ENCODE measurements around the gene RPS23. TPM values are rescaled to one million over a fixed set of nuclear protein-coding genes. Genes with fewer than 3 reads are reported as not detected.
"Not testable (repeated sequence)": the region's sequence is repeated elsewhere in the genome, so short reads cannot be mapped to it uniquely, and the experiment has no call there.

Gene RPS23
- polyA plus RNA-seq, 3 donors: 2,276 to 2,917 (median 2,621) TPM

DNA sequence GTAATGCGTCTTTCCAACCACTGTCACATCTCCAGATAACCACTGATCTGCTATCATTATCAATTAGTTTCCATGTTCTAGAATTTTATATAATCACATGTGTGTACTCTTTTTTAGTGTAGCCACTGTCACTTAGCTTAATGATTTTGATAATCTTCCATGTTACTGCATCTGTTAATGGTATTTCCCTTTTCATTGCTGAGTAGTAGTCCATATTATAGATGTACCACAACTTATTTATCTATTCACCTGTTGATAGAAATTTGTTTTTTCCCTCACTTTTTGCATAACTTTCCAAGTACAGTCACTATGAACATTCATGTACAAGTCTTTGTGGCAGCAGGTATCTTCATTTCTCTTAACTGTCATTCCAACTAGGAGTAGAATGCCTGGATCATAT is 30.3 kb upstream of the RPS23 start:
- no peak for DNase-seq

DNA sequence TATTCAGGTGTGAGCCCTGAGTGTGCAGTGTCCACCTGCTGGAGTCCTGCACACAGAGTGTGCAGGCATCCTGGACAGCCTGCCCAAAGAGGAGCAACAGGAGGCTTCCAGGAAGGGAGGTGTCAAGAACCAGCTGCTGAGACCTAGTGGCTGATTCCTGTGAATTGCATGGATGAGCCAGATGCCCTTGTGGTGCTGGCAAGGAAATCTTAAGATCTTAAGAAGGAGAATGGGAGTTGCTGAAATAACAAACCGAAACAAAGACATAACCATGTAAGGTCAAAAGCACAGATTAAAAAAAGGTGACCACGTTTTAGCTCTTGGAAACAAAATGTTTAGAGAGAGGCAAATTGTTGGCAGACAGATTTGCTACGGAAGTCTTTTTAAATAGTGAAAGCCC is 29.3 kb upstream of the RPS23 start:
- DNase-seq: no peak

DNA sequence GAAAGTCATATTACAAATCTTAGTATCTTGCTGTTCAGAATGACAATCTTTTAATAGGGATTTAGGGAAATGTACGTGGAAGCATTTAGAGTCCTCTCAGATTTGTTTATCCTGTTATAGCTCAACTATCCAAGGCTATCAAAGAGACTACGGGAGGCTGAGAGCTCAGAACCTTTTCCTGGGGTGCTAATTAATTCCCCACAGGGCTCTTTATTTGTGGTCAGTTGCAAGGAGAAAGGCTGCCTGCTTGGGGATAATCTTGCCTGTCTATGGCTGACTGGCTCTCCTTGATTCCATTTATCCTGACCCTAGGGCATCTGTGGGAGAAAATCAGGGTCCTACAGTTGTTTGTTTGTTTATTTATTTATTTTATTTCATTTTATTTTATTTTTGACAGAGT is 28.0 kb upstream of the RPS23 start:
- DNase-seq: no peak

DNA sequence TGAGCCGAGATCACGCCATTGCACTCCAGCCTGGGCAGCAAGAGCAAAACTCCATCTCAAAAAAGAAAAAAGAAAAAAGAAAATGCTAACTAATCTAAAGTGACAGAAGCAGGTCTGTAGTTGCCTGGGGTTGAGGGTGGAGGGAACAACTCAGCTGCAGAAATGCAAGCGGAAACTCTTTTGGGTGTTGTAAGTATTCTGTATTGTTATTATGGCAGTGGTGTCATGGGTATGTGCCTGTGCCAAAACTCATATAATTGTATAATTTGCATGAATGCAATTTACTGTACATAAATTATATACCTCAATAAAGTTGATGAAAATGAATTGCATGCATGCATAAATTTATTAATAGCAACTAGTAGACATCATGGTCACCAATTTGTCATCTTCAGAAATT is 23.0 kb upstream of the RPS23 start:
- no peak for DNase-seq

DNA sequence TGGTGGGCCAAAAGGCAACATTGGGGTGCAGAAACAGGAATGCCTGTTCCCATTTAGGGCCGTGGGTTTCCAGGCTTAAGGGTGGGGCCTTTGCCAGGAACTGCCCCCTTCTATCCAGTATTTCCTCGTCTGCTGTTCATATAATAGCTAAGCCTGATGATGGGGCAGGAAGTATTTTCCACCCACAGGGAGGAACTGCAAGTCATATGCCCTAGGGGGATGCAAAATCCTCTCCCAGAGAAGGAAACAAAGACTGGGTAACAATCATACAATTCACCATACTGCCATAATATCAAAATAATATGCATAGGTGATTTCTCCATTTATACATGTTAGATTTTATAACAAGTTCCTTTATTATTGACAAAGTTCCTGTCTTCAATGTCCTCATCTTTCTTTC is 20.5 kb upstream of the RPS23 start:
- no peak for DNase-seq

DNA sequence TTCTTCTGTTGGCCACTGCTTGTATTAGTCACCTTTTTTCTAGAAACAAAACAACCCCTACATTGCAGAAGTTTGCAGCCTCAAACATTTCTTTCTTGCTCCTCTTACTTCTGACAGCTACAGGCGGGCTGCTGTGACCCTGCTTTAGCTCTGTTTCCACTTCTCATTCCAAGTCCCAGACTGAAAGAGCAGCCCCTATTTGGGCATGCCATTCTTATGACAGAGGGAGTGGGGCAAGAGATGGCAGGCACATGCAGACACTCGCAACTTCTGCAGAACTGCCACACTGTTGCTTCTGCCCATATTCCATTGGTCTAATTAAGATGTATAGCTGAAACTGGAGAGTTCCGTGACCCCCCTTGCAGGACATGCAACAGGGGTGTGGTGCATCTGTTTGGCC is 19.6 kb upstream of the RPS23 start:
- DNase-seq: no peak

DNA sequence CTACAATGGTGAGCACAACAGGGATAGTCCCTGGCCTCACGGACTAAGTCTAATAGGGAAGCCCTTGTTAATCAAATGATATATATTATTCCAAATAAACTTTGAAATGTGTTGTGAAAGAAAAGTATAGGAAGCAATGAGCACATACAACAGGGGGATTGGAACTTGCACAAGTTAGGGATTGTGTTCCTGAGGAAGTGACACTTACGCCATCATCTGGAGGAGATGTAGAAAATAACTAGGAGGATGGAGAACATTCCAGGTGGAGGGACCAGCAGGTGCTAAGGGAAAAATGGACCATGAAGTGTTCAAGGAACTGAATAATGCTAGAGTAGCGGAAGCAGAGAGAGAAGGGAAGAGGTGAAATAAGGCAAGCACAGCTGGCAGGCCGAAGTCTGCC is 18.8 kb upstream of the RPS23 start:
- no peak for DNase-seq

DNA sequence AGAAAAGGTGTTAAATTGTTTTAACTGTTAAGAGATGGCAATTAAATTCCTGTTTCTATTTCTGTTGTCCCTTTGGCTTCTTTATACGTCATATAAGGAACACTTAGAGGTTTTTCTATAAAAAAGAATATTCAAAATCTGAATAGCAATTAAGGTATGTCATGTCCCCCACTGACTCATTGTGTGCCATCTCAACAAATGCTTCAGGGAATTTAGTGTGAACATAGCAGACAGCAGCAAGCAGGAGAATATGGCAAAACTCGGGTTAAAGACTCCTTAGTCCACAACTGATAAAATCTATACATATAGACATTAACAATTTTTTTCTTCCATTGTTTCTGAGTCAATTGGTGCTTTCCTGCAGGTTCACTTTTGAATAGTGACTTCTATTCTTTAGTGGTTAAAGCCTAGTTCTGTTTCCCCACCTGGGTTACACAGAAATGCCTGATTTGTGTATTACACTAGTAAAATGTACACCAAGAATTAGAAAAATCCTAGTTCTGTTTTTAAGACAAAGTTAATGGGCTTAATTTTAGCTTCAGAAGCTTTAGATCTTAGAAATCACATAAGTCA is 17.9 kb upstream of the RPS23 start:
- DNase-seq: no peak

DNA sequence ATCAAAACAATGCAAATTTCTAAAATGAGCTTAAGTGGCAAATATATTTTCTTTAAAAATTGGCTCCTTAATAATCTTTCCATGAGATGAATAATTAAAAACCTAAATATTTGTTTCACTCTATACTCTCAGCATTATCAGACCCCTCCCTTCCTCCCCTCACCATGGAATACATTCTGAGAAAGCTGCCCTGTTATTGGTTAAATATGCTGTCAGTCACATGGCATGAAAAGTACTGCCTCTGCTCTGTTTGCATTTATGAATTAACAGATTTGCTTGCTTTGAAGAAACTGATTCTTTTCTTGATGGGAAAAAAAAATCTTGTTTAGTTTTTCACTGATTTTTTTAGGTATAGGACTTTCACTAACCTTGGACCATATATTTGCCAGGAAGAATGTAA is 17.0 kb upstream of the RPS23 start:
- DNase-seq: no peak

DNA sequence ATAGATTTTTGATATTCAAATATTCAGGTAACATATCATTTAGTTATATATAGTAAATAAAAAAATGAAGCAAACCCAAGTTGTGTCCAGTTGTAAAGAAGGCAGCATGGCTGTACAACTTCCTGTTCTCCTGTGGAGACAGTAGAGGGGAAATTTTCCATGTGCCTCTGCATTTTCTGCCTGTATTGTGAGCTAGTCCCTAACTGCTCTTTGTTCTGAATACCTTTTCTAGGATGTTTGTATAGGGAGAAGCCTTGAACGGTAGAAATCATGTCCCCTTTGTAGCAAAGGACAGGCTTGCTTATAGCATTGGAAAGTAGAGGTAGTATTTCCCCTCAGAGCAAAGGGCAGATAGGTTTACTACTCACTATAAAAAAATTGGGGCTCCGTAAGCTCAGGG is 13.3 kb upstream of the RPS23 start:
- no peak for DNase-seq

DNA sequence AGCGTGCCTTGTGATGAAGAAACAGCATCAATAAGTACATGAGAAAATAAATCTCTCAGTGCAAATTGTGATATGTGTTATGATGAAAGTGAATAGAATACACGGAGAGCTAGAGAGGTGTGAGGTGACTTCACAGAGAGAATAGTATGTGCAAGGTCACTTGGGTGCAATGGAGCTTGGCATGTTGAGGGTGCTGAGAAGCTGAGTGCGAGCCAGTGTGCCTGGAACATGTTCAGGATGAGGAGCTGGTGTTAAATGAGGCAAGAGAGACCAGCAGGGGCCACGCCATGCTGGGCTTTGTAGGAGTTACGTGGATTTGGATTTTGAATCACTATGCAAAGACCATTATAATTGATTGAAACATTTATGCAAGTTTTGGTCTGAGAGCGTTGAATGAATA is 12.8 kb upstream of the RPS23 start:
- DNase-seq: no peak

DNA sequence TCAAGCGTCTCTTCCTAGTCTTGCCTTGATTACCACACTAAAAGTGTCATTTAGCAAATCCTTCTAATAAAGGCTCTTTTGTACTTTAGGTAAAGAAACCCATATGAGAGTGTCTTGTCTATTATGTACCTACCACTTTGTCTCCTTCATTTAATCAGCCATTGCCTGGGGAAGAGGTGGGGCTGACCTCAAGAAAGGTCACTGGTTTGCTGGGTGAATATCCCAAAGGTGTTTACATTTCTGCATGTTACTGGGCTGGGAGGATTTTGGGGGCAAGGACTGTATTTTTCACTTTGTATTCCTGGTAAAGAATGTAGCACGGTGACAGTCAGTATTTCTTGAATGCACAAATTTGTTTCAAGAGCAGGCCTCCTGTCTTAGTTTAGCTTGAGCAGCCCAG is 11.9 kb upstream of the RPS23 start:
- DNase-seq: no peak

DNA sequence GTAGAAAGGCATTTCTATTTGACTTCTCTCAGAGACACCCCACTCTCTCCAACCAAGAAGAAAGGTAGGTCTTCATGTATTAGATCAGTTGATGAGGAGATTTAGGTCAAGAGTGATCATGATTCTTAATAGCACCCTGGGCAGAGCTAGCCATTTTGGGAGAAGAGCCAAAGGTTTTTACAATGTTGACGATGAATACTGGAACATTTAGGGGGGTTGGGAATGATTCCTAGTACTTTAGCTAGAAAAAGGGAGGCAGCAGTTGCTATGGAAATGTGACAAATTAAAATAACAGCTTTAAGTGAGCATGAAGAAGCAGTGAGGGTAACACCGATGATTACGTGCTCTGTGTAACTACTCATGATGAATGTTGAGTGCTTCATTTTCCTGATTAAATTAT is 9.5 kb upstream of the RPS23 start:
- no peak for DNase-seq

DNA sequence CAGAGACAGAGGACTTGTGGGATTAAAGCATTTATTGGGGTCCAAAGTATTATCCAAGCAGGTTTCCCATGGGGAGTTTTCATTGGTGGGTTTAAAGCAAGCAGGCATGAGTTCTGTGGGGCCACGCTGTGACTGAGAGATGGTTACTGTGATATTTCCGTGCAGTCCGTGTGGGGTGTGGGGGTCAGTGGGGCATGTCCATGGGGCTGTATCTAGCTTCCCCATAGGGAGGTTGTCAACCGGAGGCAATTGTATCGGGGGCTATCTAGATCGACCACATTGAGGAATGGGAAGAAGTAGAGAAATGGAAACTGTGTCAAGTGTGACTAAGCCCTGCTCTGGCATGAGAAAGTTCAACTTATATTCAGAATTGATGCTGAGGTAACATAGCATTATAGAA is 7.1 kb upstream of the RPS23 start:
- no peak for DNase-seq

DNA sequence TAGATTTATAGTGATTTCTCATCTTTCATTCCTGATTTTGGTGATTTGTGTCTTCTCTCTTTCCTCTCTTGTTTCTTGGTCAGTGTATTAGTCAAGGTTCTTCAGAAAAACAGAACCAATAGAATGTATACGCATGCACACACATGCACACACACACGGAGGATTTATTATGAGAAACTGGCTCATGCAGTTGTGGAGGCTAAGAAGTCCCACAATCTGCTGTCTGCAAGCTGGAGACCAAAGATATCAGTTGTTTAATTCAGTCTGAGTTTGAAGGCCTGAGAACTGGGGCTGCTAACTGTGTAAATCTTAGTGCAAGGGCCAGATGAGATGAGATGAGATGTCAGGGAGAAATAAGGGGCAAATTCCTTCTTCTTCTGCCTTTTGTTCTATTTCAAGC is 5.7 kb upstream of the RPS23 start:
- no peak for DNase-seq

DNA sequence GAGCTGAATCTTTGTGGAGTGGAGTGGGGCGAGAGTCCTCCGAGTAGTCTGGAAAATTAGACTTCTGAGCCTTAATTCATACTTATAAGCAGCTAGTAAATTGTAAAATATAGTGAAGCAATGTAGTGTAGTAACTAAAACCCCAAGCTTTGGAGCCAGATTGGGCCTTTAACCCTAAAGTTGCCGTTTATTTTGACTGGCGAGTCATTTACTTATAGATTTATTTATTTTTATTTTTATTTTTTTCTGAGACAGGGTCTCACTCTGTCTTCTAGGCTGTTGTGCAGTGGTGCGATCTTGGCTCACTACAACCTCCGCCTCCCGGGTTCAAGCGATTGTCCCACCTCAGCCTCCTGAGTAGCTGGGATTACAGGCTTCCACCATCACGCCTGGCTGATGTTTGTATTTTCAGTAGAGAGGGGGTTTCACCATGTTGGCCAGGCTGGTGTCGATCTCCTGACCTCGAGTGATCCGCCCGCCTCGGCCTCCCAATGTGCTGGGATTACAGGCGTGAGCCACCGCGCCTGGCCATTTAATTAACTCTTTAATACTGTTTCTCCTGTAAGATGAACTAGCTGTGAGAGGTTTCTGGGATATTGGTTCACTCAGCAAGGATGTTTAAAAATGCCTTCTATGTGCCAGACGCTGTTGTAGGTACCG is 687 bp upstream of the RPS23 start:
- no peak for DNase-seq

DNA sequence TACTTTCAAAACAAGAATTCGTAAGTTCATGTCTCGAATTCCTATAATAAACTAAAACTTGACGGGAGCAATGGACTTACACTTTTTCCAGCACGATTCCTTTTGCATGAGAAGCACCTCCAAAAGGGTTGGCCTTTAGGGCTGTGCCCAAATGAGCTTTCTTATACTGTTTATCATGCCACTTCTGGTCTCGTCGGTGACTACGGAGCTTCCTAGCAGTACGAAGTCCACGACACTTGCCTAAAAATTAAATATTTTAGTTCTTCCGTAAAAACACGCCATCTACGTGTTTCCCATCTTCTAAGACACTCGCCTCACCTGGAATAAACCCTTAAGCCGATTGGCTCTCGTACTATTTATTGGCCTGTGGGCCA is 554 bp downstream of the RPS23 start:
- DNase-seq: no peak

DNA sequence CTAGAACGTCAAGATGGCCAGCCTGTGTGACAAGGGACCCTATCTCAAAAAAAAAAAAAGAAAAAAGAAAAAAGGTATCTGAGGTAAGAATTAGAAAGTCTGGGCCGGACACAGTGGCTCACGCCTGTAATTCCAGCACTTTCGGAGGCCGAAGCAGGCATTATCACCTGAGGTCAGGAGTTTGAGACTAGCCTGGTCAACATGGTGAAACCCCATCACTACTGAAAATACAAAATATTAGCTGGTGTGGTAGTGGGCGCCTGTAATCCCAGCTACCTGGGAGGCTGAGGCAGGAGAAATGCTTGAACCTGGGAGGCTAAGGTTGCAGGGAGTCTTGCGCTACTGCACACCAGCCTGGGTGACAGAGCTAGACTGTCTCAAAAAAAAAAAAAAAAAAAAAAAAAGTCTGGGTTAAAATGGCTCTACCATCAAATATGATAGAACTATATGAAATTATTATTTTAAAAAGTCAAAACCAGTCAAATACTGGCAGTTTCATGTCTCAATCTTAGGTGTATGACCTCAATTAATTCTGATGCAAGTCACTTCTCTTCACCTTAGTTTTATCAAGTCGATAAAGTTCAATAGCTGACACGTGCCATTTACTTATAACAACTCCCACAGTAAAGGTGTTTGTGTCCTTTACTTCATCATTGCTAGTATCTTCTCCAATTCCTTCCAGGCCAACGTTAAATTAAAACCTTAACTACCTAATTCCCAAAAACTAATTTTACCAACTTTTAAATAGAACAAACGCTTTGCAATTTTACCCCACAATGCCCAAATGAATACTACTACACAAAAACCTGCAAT is 1.1 kb downstream of the RPS23 start:
- DNase-seq: no peak

DNA sequence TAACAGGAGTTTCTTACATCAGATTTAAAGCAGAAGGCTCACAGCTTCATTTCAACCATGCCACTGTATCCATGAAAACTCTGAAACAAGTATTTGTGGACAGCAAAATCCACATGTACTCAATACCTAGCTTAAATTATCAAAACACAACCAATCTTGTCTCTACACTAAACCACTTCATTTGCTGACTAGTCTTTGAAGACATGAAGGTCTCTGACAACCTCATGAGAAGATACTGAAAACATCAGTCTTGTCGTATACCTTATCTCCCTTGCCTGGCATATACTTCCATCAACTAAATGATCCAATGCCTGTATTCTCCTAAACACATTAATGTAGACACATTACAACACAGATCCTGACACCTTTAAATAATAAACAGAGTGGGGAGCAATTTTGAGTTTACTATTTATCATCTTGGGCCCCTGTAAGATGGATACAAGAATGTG is 2.9 kb downstream of the RPS23 start:
- DNase-seq: no peak

DNA sequence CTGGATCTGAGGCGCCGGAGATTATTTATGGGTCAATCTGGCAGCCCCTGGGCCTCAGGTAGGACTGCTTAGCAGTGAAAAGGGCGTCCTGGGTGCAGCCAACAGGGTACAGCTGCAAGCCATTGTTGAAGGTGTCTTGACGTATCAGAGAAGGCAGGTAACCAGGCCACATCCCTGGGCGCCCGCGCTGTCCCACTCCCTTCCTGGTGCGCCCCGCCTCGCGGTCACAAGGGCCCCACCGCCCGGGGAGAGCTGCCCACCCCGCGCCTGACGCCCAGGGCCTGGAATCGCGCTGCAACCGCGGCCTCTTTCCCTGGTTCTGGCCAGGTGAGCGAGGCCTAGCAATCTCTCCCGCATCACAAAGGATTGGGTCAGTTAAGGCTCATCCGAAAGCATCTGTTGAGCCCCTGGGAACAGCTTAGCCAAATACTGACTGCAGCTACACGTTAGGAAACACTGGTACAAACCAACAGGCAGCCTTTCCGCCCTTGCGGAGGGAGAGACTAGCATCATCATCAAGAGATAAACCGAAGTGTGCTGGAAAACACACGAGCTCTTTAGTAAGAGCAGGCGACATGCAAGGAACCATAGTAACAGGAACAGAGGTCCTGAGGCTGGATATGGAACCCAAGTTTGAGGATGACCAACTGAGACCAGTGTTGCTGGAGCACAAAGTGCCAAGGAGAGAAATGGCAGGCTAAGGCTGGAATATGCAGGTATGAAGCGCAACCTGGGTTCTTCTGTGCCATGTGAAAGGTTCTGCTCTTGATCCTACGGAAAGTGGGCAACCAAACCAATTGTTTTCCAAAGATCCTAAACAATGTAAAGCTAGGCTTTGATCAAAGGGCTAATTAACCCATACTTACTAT is 3.6 kb downstream of the RPS23 start:
- no peak for DNase-seq

DNA sequence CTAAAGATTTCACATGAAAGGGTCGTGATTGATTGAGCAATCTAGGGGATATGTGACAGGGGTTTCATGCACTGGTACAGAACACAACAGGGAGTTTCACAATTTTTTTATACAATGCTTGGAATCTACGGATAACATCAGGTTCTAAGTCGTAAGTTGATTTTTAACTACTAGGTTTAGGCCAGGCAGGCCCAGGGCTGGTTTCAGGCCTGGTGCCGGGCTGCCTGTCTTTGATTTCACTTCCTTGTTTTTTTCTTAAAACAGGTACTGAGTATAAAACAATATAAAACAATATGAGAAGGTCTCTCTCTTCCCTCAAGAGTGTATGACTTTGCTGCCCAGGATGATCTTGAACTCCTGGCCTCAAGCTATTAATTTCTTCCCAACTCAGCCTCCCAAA is 4.7 kb downstream of the RPS23 start:
- not testable (repeated sequence) for DNase-seq

DNA sequence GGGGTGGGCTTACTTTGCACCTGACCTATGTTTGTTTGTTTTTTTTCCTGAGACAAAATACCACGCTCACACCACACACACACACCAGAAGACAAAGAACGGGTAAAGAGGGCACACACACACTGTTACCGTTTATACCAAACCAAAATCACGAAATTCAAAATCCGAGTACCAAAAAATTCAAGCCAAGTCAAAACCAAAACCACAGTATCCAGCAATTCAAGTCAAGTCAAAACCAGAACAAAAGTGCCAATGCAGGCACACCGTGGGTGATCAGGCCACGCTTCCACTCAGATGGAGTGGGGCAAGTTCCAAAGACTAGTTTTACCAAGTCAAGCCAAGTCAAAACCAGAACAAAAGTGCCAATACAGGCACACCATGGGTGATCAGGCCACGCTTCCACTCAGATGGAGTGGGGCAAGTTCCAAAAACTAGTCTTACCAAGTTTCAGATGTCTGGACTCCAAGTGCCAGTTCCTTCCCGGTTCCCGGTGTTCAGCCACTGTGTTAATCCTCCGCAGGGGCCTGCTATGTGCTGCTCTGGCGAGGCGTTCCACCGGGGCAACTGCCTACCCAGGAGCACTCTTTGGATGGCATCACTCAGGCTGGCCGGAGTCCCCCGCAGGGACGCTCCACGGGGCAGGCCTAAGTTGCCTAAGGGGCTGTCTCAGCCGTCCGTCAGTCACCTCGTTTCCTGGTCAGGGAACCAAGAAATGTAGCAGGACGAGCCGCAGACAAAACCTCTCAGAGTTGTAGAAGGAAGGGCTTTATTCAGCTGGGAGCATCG is 5.4 kb downstream of the RPS23 start:
- not testable (repeated sequence) for DNase-seq
